Muscle layer of duodenum (tissue), 2 donors: Measurements from ENCODE around the gene SLC43A2.
A peak's percentile ranks its signal among the peaks of the same experiment; 100 is the strongest.

Source experiments
- H3K27ac ChIP-seq: one replicate; pipeline ENCODE4 v1.7.0; 2013; ENCODE audit warnings: mild to moderate bottlenecking, low read length
- H3K27me3 ChIP-seq: one replicate; pipeline ENCODE4 v1.7.0; 2013; ENCODE audit warnings: low read depth, mild to moderate bottlenecking, control low read depth, low read length
- H3K36me3 ChIP-seq, 2 donors: one replicate each; pipeline ENCODE4 v1.7.0; 2013; ENCODE audit warnings: low read length in 2 of 2, control low read depth in 1 of 2, mild to moderate bottlenecking in 1 of 2; ENCODE audit not compliant: insufficient read depth in 2 of 2, control insufficient read depth in 1 of 2
- H3K4me1 ChIP-seq, 2 donors: one replicate each; pipeline ENCODE4 v1.7.0; 2013; ENCODE audit warnings: low read length in 2 of 2, mild to moderate bottlenecking in 2 of 2, control low read depth in 1 of 2, moderate library complexity in 1 of 2; ENCODE audit not compliant: insufficient read depth in 2 of 2, control insufficient read depth in 1 of 2
- H3K4me3 ChIP-seq, 2 donors: one replicate each; pipeline ENCODE4 v1.7.0; 2013; ENCODE audit warnings: low read length in 2 of 2, low read depth in 1 of 2, mild to moderate bottlenecking in 1 of 2
- H3K9me3 ChIP-seq, 2 donors: one replicate each; pipeline ENCODE4 v1.7.0; 2013; ENCODE audit warnings: low read length in 2 of 2, control low read depth in 1 of 2, mild to moderate bottlenecking in 1 of 2; ENCODE audit not compliant: control insufficient read depth in 1 of 2
- donor health status: healthy.

Gene SLC43A2

GRCh38 chr17:1555651-1556471 is 72.8 kb downstream of the SLC43A2 start:
- H3K27me3 ChIP-seq: no peaks in the 10 kb centered on the region
- H3K4me1 ChIP-seq: peaks cover 6 to 26% of the 10 kb centered on the region in 2 donors
- no peaks in the 10 kb centered on the region for H3K9me3 ChIP-seq
- H3K27ac ChIP-seq: peak overlapping the region; percentile 29
- H3K4me3 ChIP-seq: no peak overlapping the region
- H3K36me3 ChIP-seq: peaks cover 14 to 22% of the 10 kb centered on the region in 2 donors

GRCh38 chr17:1554751-1555540 is 73.7 kb downstream of the SLC43A2 start:
- H3K27ac ChIP-seq: no peak overlapping the region
- H3K36me3 ChIP-seq: peaks cover 21 to 31% of the 10 kb centered on the region in 2 donors
- peaks cover 0 to 16% of the 10 kb centered on the region in 2 donors for H3K4me1 ChIP-seq

GRCh38 chr17:1553354-1554266 is 75.0 kb downstream of the SLC43A2 start:
- Histone ChIP-seq H3K4me1 (peaks cover 0 to 8% of the 10 kb centered on the region in 2 donors), H3K27me3 (no peaks in the 10 kb centered on the region), H3K36me3 (peaks cover 26 to 40% of the 10 kb centered on the region in 2 donors), H3K4me3 (no peak overlapping the region), H3K27ac (no peak overlapping the region), H3K9me3 (no peaks in the 10 kb centered on the region)

More at GRCh38 chr17:1554751-1555540, 73.7 kb downstream of the SLC43A2 start:
- Histone ChIP-seq H3K27me3 (no peaks in the 10 kb centered on the region), H3K9me3 (no peaks in the 10 kb centered on the region), H3K4me3 (no peak overlapping the region)

- H3K36me3 ChIP-seq: peaks cover 31 to 46% of the 10 kb centered on the region in 2 donors
- no peak overlapping the region for H3K27ac ChIP-seq
- no peaks in the 10 kb centered on the region for H3K27me3 ChIP-seq
- H3K9me3 ChIP-seq: no peaks in the 10 kb centered on the region
- H3K4me3 ChIP-seq: no peak overlapping the region
- peaks cover 0 to 8% of the 10 kb centered on the region in 2 donors for H3K4me1 ChIP-seq
These were observed 75.7 kb downstream of the SLC43A2 start for GRCh38 chr17:1552932-1553331.

- peaks cover 31 to 47% of the 10 kb centered on the region in 2 donors for H3K36me3 ChIP-seq
- no peaks in the 10 kb centered on the region for H3K27me3 ChIP-seq
- H3K4me3 ChIP-seq: no peak overlapping the region
- H3K4me1 ChIP-seq: peaks cover 0 to 8% of the 10 kb centered on the region in 2 donors
- no peaks in the 10 kb centered on the region for H3K9me3 ChIP-seq
- no peak overlapping the region for H3K27ac ChIP-seq
These were observed 76.9 kb downstream of the SLC43A2 start for GRCh38 chr17:1551741-1552140.

- Histone ChIP-seq H3K9me3 (no peaks in the 10 kb centered on the region), H3K4me1 (no peaks in the 10 kb centered on the region), H3K27ac (no peak overlapping the region), H3K27me3 (no peaks in the 10 kb centered on the region), H3K4me3 (no peak overlapping the region), H3K36me3 (peaks cover 50 to 51% of the 10 kb centered on the region in 2 donors)
These were observed 80.6 kb downstream of the SLC43A2 start for GRCh38 chr17:1548032-1548431.

- no peaks in the 10 kb centered on the region for H3K27me3 ChIP-seq
- no peak overlapping the region for H3K27ac ChIP-seq
- no peaks in the 10 kb centered on the region for H3K4me1 ChIP-seq
- H3K36me3 ChIP-seq: peaks cover 53 to 55% of the 10 kb centered on the region in 2 donors
- H3K9me3 ChIP-seq: no peaks in the 10 kb centered on the region
- no peak overlapping the region for H3K4me3 ChIP-seq
These were observed 82.2 kb downstream of the SLC43A2 start for GRCh38 chr17:1546292-1546922.

GRCh38 chr17:1545618-1546017 is 83.0 kb downstream of the SLC43A2 start:
- Histone ChIP-seq H3K36me3 (peaks cover 54 to 57% of the 10 kb centered on the region in 2 donors), H3K27me3 (no peaks in the 10 kb centered on the region), H3K4me1 (no peaks in the 10 kb centered on the region), H3K27ac (no peak overlapping the region), H3K4me3 (no peak overlapping the region), H3K9me3 (no peaks in the 10 kb centered on the region)

- no peak overlapping the region for H3K4me3 ChIP-seq
- no peaks in the 10 kb centered on the region for H3K9me3 ChIP-seq
- H3K27ac ChIP-seq: no peak overlapping the region
- H3K27me3 ChIP-seq: no peaks in the 10 kb centered on the region
- no peaks in the 10 kb centered on the region for H3K4me1 ChIP-seq
- peaks cover 61 to 66% of the 10 kb centered on the region in 2 donors for H3K36me3 ChIP-seq
These were observed 86.3 kb downstream of the SLC43A2 start for GRCh38 chr17:1542316-1542715.

GRCh38 chr17:1541367-1541904 is 87.2 kb downstream of the SLC43A2 start:
- Histone ChIP-seq H3K4me3 (no peak overlapping the region), H3K4me1 (no peaks in the 10 kb centered on the region), H3K36me3 (peaks cover 61% of the 10 kb centered on the region in 2 donors), H3K9me3 (no peaks in the 10 kb centered on the region), H3K27ac (no peak overlapping the region), H3K27me3 (no peaks in the 10 kb centered on the region)
